Endothelial cell of umbilical vein (primary cell): ENCODE data around the gene HAP1. TPM values are rescaled to one million over a fixed set of nuclear protein-coding genes. Genes with fewer than 3 reads are reported as not detected.

Experiments
- BruUV-seq: library from RNA; stranded (reverse); fragments of 400-500 nt; replicated peaks from 2 replicates; lab custom pipeline; 2021; lab: Mats Ljungman, UMichigan
- CTCF ChIA-PET: fragments of 300-600, 350-600 bp; sonication (Branson Sonifier 250); formaldehyde crosslinking; loops from one replicate; lab custom pipeline; 2021; ENCODE audit warnings: antibody characterized with exemption, inconsistent platforms; lab: Charles Lee
- POLR2A ChIA-PET: fragments of 300-600, 350-600 bp; sonication (Branson Sonifier 250); formaldehyde crosslinking; loops from one replicate; lab custom pipeline; 2021; ENCODE audit warnings: antibody characterized with exemption, inconsistent platforms; lab: Charles Lee
- DNase-seq: peaks from one replicate; pipeline ENCODE4 v3.0.0-alpha.2; 2011; ENCODE audit warnings: low read depth, low spot score
- FAIRE-seq: peaks from 2 replicates; lab custom pipeline; 2011; peaks lifted over from hg19 to GRCh38; lab: Jason Lieb, UNC
- H2AFZ ChIP-seq: 2 replicates; pipeline ENCODE4 v1.6.0; 2012; ENCODE audit warnings: low read depth, low read length, control low read depth, inconsistent platforms
- H3K27ac ChIP-seq: 2 replicates; pipeline ENCODE4 v1.5.1; 2011; ENCODE audit warnings: low read depth, mild to moderate bottlenecking, control low read depth, low read length, moderate library complexity; ENCODE audit not compliant: insufficient read depth
- H3K27me3 ChIP-seq, 2 experiments: 2 replicates each; pipeline versions ENCODE4 v1.6.0 to v1.6.1; 2011; ENCODE audit warnings: low read length in 2 of 2, mixed read lengths in 1 of 2; ENCODE audit not compliant: control insufficient read depth in 2 of 2, insufficient read depth in 2 of 2
- H3K36me3 ChIP-seq, 2 experiments: 2 replicates in 1 of 2; 3 replicates in 1 of 2; pipeline ENCODE4 v1.5.1; 2011; ENCODE audit warnings: low read length in 2 of 2, mild to moderate bottlenecking in 1 of 2, moderate library complexity in 1 of 2; ENCODE audit not compliant: control insufficient read depth in 2 of 2, insufficient read depth in 2 of 2; ENCODE audit errors: extremely low read depth in 1 of 2
- H3K4me1 ChIP-seq: 3 replicates; pipeline ENCODE4 v1.5.1; 2011; ENCODE audit warnings: mild to moderate bottlenecking, low read length; ENCODE audit not compliant: control insufficient read depth, insufficient read depth; ENCODE audit errors: extremely low read depth
- H3K4me2 ChIP-seq: 2 replicates; pipeline ENCODE4 v1.6.1; 2011; ENCODE audit warnings: low read length, control low read depth, mixed read lengths; ENCODE audit not compliant: insufficient read depth
- H3K4me3 ChIP-seq, 3 experiments: fragments of 200-600 bp in 1 of 3; sonication (generic), shearing (Covaris generic) in 1 of 3; replicated peaks in 1 of 3; 2 replicates each; pipeline ENCODE4 v1.5.1; 2011 to 2016; ENCODE audit warnings: control low read depth in 3 of 3, low read length in 3 of 3, mild to moderate bottlenecking in 2 of 3, inconsistent platforms in 1 of 3, low read depth in 1 of 3, moderate library complexity in 1 of 3; ENCODE audit not compliant: insufficient read depth in 1 of 3
- H3K79me2 ChIP-seq: 2 replicates; pipeline ENCODE4 v1.6.0; 2012; ENCODE audit warnings: low read length, inconsistent platforms; ENCODE audit not compliant: control insufficient read depth, insufficient read depth
- H3K9ac ChIP-seq: replicated peaks from 2 replicates; pipeline ENCODE3; 2011; ENCODE audit warnings: low read length, control low read depth; ENCODE audit not compliant: insufficient read depth; ENCODE audit errors: extremely low read depth
- H3K9me1 ChIP-seq: replicated peaks from 3 replicates; pipeline ENCODE4 v1.6.0; 2011; ENCODE audit warnings: mild to moderate bottlenecking, low read length; ENCODE audit not compliant: control insufficient read depth, insufficient read depth; ENCODE audit errors: extremely low read depth
- H3K9me3 ChIP-seq: replicated peaks from 2 replicates; pipeline ENCODE4 v1.5.1; 2012; ENCODE audit warnings: low read length, inconsistent platforms; ENCODE audit not compliant: control insufficient read depth, insufficient read depth
- H4K20me1 ChIP-seq: replicated peaks from 2 replicates; pipeline ENCODE3; 2011; ENCODE audit warnings: mild to moderate bottlenecking, low read length; ENCODE audit not compliant: control insufficient read depth, insufficient read depth; ENCODE audit errors: extremely low read depth
- EZH2 ChIP-seq: IDR thresholded peaks from 2 replicates; pipeline ENCODE4 v1.6.1; 2012; ENCODE audit warnings: borderline replicate concordance, low read depth, mild to moderate bottlenecking, moderate library complexity, low read length, inconsistent platforms; ENCODE audit not compliant: severe bottlenecking
- FOS ChIP-seq: IDR thresholded peaks from 2 replicates; pipeline ENCODE4 v1.6.1; 2011; ENCODE audit warnings: mild to moderate bottlenecking, low read length, moderate library complexity, borderline replicate concordance; ENCODE audit not compliant: insufficient read depth
- GATA2 ChIP-seq: IDR thresholded peaks from 2 replicates; pipeline ENCODE4 v1.7.0; 2011; ENCODE audit warnings: low read depth, mild to moderate bottlenecking, moderate library complexity, mixed read lengths, low read length; ENCODE audit not compliant: insufficient read length, insufficient read depth
- JUN ChIP-seq: IDR thresholded peaks from 2 replicates; pipeline ENCODE4 v1.6.1; 2011; ENCODE audit warnings: borderline replicate concordance, low read depth; ENCODE audit not compliant: insufficient read length, insufficient read depth
- MYC ChIP-seq: IDR thresholded peaks from one replicate; pipeline ENCODE4 v1.6.1; 2011; ENCODE audit warnings: mild to moderate bottlenecking, low read depth, low read length
- POLR2A ChIP-seq: IDR thresholded peaks from 2 replicates; pipeline ENCODE4 v1.6.1; 2012; ENCODE audit warnings: low read depth, mild to moderate bottlenecking, control low read depth, low read length
- POLR2AphosphoS5 ChIP-seq: IDR thresholded peaks from 2 replicates; pipeline ENCODE4 v1.6.1; 2012; ENCODE audit warnings: low read depth, mild to moderate bottlenecking, control low read depth, low read length, moderate library complexity; ENCODE audit not compliant: insufficient read depth
- dilution Hi-C: fragments of 300-500 bp; cut with MboI; formaldehyde crosslinking; loops from one replicate; pipeline ENCODE4 v1.15.0; 2019; ENCODE audit warnings: low sequenced_read_pairs; ENCODE audit not compliant: extremely low pct_ligation_motif_present
- intact Hi-C: fragments of 100-400 bp; cut with micrococcal nuclease; formaldehyde crosslinking; loops from one replicate; pipeline ENCODE4 v1.10.0; 2022
- polyA plus RNA-seq, 4 experiments: library from polyadenylated mRNA; depleted of rRNA in 3 of 4; stranded (reverse) in 3 of 4; unstranded in 1 of 4; fragments of >200 nt; gene quantifications; 2 replicates each; pipeline versions ENCODE4 v1.2.1 to v1.2.3, GENCODE V29; 2011 to 2012; ENCODE audit warnings: missing spikeins in 1 of 4
- total RNA-seq: library from RNA; stranded (reverse); gene quantifications from 2 replicates; pipeline ENCODE4 v1.2.3, GENCODE V29; 2021
- TF ChIP-seq, protein P1 (sequence below): IDR thresholded peaks from 2 replicates; pipeline ENCODE4 v1.6.1; 2011; ENCODE audit not compliant: insufficient read depth, insufficient read length
- TF ChIP-seq, protein P2 (sequence below), 2 donors: IDR thresholded peaks; 1 replicate in 1 of 2; 2 replicates in 1 of 2; pipeline ENCODE4 v1.5.1; 2011; ENCODE audit warnings: low read length in 2 of 2, mild to moderate bottlenecking in 2 of 2, moderate library complexity in 2 of 2, control low read depth in 1 of 2, inconsistent platforms in 1 of 2, low read depth in 1 of 2; ENCODE audit not compliant: insufficient read depth in 1 of 2; ENCODE audit errors: extremely low read depth in 1 of 2

HAP1 gene
- total and polyA plus RNA-seq, 2 donors (not counting 3 experiments of a cell fraction or from before 2014, with no cell fraction given): 0.07 to 0.24 TPM

DNA sequence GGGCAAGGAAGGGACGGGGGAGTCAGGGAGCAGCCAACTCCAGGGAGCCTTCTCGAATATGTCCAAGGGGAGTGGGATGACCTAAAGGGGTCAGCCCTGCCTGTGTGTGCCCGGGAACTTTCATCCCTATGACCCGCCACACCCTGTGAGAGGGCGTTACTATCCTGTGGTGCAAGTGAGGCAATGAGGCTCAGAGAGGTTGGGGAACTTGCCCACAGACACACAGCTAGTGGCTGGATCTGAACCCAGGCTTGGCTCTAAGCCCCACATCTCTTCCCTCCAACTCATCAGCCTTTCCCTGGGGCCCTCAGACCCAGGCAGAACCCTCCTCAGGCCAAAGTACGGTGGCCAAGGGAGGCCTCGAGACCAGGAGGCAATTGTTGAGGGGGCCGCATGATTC lies 28.9 kb upstream of the HAP1 start:
- H3K36me3 ChIP-seq: peaks cover 5 to 59% of the 10 kb centered on the region in 2 experiments
- H3K9me3 ChIP-seq: no peaks in the 10 kb centered on the region
- H3K27me3 ChIP-seq: no peaks in the 10 kb centered on the region
- TF ChIP-seq, protein P1, sequence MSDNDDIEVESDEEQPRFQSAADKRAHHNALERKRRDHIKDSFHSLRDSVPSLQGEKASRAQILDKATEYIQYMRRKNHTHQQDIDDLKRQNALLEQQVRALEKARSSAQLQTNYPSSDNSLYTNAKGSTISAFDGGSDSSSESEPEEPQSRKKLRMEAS: no peak
- TF ChIP-seq MYC (no peak), FOS (no peak), POLR2A (no peak), GATA2 (no peak), JUN (no peak), EZH2 (no peak), POLR2AphosphoS5 (no peak)
- TF ChIP-seq, protein P2, sequence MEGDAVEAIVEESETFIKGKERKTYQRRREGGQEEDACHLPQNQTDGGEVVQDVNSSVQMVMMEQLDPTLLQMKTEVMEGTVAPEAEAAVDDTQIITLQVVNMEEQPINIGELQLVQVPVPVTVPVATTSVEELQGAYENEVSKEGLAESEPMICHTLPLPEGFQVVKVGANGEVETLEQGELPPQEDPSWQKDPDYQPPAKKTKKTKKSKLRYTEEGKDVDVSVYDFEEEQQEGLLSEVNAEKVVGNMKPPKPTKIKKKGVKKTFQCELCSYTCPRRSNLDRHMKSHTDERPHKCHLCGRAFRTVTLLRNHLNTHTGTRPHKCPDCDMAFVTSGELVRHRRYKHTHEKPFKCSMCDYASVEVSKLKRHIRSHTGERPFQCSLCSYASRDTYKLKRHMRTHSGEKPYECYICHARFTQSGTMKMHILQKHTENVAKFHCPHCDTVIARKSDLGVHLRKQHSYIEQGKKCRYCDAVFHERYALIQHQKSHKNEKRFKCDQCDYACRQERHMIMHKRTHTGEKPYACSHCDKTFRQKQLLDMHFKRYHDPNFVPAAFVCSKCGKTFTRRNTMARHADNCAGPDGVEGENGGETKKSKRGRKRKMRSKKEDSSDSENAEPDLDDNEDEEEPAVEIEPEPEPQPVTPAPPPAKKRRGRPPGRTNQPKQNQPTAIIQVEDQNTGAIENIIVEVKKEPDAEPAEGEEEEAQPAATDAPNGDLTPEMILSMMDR (IDR thresholded peaks at IDR 0.05; ENCODE audit: extremely low read depth in 1 of 2, insufficient read depth in 1 of 2, low read depth in 1 of 2, low read length in 2 of 2): no peak
- no peak overlapping the region for H3K4me2 ChIP-seq
- intact Hi-C loops (no loop called here), dilution Hi-C loops (no loop called here)
- H2AFZ ChIP-seq: no peak overlapping the region
- ChIA-PET POLR2A (interaction anchor here (0.7 kb wide), 1 partner anchor 10 kb away, joined by 3 read pairs; no protein-coding TSS in a partner anchor), CTCF (interaction anchor here (1.6 kb wide), 1 partner anchor 23 kb away, joined by 5 read pairs; the partner anchor contains the start of gene JUP)
- H3K9ac ChIP-seq: no peak overlapping the region
- H3K27ac ChIP-seq: no peak overlapping the region
- no peaks in the 10 kb centered on the region for H3K9me1 ChIP-seq
- FAIRE-seq (no peak), DNase-seq (no peak)
- no peaks in the 10 kb centered on the region for H4K20me1 ChIP-seq
- no TSS peak for BruUV-seq
- no peak overlapping the region for H3K4me3 ChIP-seq
- no peaks in the 10 kb centered on the region for H3K79me2 ChIP-seq
- H3K4me1 ChIP-seq: no peaks in the 10 kb centered on the region
